ENCODE measurements around the gene STRA6.

STRA6 gene

DNA sequence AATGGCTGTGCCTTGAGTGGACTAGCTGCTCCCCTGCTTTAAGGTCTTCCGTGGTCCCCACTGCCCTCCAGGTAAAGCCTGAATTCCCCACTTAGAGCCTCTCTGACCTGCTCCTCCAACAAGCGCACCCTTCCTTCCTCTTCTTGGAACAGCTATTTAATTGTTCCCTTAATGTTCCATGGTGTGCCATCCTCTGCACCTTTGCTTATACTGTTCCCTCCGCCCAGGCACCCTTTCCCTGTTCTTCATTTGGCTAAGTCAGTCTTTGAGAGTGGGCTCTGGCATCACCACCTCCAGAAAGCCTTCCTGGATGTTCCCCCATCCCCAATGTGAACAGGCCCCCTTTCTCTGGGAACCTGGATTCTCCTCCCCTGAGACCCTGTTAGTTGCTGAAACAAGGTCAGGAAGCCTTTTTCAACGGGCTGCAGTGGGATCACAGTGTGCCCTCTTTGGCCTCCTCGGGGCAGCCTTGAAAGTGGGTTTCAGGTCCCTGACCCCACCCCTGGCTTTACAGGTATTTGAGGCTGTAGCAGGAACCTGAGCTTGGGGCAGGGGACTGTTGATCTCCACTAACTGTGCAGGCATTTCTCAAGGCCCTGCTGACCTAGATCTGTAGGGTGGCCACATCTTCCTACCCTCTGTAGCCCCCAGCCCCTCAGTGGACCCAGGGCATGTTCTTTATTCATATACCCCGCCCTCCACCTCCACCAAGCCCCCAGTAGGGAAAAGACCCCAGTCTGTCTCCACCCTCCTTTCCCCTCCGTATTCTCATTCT, 24.1 kb downstream of the STRA6 start:
- TF ChIP-seq, protein P1, sequence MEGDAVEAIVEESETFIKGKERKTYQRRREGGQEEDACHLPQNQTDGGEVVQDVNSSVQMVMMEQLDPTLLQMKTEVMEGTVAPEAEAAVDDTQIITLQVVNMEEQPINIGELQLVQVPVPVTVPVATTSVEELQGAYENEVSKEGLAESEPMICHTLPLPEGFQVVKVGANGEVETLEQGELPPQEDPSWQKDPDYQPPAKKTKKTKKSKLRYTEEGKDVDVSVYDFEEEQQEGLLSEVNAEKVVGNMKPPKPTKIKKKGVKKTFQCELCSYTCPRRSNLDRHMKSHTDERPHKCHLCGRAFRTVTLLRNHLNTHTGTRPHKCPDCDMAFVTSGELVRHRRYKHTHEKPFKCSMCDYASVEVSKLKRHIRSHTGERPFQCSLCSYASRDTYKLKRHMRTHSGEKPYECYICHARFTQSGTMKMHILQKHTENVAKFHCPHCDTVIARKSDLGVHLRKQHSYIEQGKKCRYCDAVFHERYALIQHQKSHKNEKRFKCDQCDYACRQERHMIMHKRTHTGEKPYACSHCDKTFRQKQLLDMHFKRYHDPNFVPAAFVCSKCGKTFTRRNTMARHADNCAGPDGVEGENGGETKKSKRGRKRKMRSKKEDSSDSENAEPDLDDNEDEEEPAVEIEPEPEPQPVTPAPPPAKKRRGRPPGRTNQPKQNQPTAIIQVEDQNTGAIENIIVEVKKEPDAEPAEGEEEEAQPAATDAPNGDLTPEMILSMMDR (IDR thresholded peaks at IDR 0.05; ENCODE audit: control insufficient read depth, insufficient read depth, low read depth, low read length, missing control alignments) = no peak
- H3K4me3 ChIP-seq (ENCODE audit: control insufficient read depth, low read depth, low read length) = no peak overlapping the region
- no peak for DNase-seq (ENCODE audit: low read depth)

DNA sequence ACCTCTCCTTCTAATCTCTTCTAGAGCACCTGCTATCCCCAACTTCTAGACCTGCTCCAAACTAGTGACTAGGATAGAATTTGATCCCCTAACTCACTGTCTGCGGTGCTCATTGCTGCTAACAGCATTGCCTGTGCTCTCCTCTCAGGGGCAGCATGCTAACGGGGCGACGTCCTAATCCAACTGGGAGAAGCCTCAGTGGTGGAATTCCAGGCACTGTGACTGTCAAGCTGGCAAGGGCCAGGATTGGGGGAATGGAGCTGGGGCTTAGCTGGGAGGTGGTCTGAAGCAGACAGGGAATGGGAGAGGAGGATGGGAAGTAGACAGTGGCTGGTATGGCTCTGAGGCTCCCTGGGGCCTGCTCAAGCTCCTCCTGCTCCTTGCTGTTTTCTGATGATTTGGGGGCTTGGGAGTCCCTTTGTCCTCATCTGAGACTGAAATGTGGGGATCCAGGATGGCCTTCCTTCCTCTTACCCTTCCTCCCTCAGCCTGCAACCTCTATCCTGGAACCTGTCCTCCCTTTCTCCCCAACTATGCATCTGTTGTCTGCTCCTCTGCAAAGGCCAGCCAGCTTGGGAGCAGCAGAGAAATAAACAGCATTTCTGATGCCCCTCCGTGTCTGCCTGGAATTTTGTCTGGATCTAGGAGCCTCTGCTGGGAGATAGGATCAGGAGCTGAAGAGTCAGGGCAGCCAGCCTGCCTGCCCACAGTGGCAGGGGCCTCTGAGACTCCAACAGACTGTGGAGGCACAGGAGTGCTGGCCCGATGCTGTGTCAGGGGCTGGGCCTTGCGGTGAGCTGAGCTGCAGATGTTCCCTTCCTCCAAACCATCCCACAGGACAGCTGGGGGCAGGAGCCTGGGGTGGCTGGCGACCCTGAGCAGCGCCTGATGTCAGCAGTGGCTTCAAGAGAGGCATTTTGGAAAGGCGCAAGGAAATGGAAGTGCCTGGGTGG, 26.0 kb downstream of the STRA6 start:
- no peak for DNase-seq (ENCODE audit: low read depth)
- H3K4me3 ChIP-seq (ENCODE audit: control insufficient read depth, low read depth, low read length) = no peak overlapping the region
- TF ChIP-seq, protein P1 (IDR thresholded peaks at IDR 0.05; ENCODE audit: control insufficient read depth, insufficient read depth, low read depth, low read length, missing control alignments) = no peak

DNA sequence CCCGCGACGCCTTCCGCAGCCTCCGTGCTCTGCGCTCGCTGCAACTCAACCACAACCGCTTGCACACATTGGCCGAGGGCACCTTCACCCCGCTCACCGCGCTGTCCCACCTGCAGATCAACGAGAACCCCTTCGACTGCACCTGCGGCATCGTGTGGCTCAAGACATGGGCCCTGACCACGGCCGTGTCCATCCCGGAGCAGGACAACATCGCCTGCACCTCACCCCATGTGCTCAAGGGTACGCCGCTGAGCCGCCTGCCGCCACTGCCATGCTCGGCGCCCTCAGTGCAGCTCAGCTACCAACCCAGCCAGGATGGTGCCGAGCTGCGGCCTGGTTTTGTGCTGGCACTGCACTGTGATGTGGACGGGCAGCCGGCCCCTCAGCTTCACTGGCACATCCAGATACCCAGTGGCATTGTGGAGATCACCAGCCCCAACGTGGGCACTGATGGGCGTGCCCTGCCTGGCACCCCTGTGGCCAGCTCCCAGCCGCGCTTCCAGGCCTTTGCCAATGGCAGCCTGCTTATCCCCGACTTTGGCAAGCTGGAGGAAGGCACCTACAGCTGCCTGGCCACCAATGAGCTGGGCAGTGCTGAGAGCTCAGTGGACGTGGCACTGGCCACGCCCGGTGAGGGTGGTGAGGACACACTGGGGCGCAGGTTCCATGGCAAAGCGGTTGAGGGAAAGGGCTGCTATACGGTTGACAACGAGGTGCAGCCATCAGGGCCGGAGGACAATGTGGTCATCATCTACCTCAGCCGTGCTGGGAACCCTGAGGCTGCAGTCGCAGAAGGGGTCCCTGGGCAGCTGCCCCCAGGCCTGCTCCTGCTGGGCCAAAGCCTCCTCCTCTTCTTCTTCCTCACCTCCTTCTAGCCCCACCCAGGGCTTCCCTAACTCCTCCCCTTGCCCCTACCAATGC, 27.1 kb downstream of the STRA6 start:
- DNase-seq (ENCODE audit: low read depth) = no peak
- H3K4me3 ChIP-seq (ENCODE audit: control insufficient read depth, low read depth, low read length) = peak overlapping the region; percentile 49
- TF ChIP-seq, protein P1 (IDR thresholded peaks at IDR 0.05; ENCODE audit: control insufficient read depth, insufficient read depth, low read depth, low read length, missing control alignments) = no peak

DNA sequence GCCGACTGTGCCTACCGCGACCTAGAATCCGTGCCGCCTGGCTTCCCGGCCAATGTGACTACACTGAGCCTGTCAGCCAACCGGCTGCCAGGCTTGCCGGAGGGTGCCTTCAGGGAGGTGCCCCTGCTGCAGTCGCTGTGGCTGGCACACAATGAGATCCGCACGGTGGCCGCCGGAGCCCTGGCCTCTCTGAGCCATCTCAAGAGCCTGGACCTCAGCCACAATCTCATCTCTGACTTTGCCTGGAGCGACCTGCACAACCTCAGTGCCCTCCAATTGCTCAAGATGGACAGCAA, 27.7 kb downstream of the STRA6 start:
- peak overlapping the region; percentile 49 for H3K4me3 ChIP-seq (ENCODE audit: control insufficient read depth, low read depth, low read length)
- TF ChIP-seq, protein P1 (IDR thresholded peaks at IDR 0.05; ENCODE audit: control insufficient read depth, insufficient read depth, low read depth, low read length, missing control alignments) = no peak
- DNase-seq (ENCODE audit: low read depth) = no peak

DNA sequence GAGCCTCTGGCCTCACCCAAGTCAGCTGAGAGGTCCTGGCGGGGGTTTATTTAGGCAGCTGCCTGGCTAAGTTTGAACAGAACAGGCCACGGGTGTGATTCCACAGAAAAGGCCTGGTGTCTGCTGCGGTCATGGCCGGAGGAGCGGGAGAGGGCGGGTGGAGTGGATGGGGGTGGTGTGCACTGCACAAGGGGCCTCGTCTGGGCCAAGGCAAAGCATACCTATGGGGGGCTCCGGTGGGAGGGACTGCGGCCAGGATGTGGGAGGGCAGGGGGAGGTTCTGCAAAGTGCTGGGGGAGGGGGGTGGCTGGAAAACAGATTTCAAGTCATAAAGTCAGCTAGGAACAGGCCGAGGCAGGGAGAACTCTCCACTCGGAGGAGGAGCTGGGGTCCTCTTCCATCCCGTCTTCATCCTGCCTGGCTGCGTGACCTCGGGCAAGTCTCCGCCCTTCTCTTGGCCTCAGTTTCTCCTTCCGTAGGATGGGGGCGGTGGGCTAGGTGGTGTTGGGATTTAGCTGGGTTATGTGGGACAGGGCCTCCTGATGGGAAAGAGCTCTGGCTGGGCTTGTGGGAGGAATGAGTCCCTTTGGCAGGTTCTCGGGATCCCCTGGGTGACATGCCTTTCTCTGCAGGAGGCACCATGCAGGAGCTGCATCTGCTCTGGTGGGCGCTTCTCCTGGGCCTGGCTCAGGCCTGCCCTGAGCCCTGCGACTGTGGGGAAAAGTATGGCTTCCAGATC, 28.2 kb downstream of the STRA6 start:
- peak overlapping the region; percentile 49 for H3K4me3 ChIP-seq (ENCODE audit: control insufficient read depth, low read depth, low read length)

More for the DNA sequence above, 28.2 kb downstream of the STRA6 start:
- TF ChIP-seq, protein P1 (IDR thresholded peaks at IDR 0.05; ENCODE audit: control insufficient read depth, insufficient read depth, low read depth, low read length, missing control alignments) = no peak
- no peak for DNase-seq (ENCODE audit: low read depth)
